Glomerular visceral epithelial cell (primary cell): Measurements from ENCODE around the gene OR4F17.
"Not testable (repeated sequence)": the region's sequence is repeated elsewhere in the genome, so short reads cannot be mapped to it uniquely, and the experiment has no call there.

Source experiments
- DNase-seq: peaks from one replicate; pipeline ENCODE4 v3.0.0-alpha.2; 2016; ENCODE audit errors: extremely low spot score

The OR4F17 gene

GRCh38 chr19:106804-107203 is at the start of gene OR4F17:
OR4F17 (plus strand) TSS chr19:107104; CDS start chr19:110679, 3,575 bp downstream.
- not testable (repeated sequence) for DNase-seq

GRCh38 chr19:70793-71192 is 36.1 kb upstream of the OR4F17 start:
- not testable (repeated sequence) for DNase-seq

- not testable (repeated sequence) for DNase-seq
Measured at GRCh38 chr19:82864-83263, 24.0 kb upstream of the OR4F17 start.

- DNase-seq: not testable (repeated sequence)
Measured at GRCh38 chr19:83626-84025, 23.3 kb upstream of the OR4F17 start.

- DNase-seq: not testable (repeated sequence)
Measured at GRCh38 chr19:90678-91077, 16.2 kb upstream of the OR4F17 start.

- DNase-seq: not testable (repeated sequence)
Measured at GRCh38 chr19:94794-95193, 12.1 kb upstream of the OR4F17 start.

- not testable (repeated sequence) for DNase-seq
Measured at GRCh38 chr19:97647-98046, 9.3 kb upstream of the OR4F17 start.

- not testable (repeated sequence) for DNase-seq
Measured at GRCh38 chr19:120443-121140, 13.7 kb downstream of the OR4F17 start.
